ENCODE results near the gene ADRA1B.
A peak's percentile ranks its signal among the peaks of the same experiment; 100 is the strongest.
"Not testable (repeated sequence)": the region's sequence is repeated elsewhere in the genome, so short reads cannot be mapped to it uniquely, and the experiment has no call there.

ADRA1B gene

GRCh38 chr5:160009591-160009989, 93.3 kb downstream of the ADRA1B start:
- no peak for DNase-seq (ENCODE audit: low read depth in 1 of 2, low spot score in 1 of 2)

- no peak for DNase-seq (ENCODE audit: low read depth in 1 of 2, low spot score in 1 of 2)
These were observed 95.2 kb downstream of the ADRA1B start for GRCh38 chr5:160011471-160011870.

- DNase-seq (ENCODE audit: low read depth in 1 of 2, low spot score in 1 of 2) = not testable (repeated sequence)
These were observed 97.9 kb downstream of the ADRA1B start for GRCh38 chr5:160014197-160014596.

- no peak for DNase-seq (ENCODE audit: low read depth in 1 of 2, low spot score in 1 of 2)
These were observed 102.8 kb downstream of the ADRA1B start for GRCh38 chr5:160018945-160019625.

GRCh38 chr5:160020266-160020770, 104.0 kb downstream of the ADRA1B start:
- DNase-seq (ENCODE audit: low read depth in 1 of 2, low spot score in 1 of 2) = no peak

GRCh38 chr5:160020964-160021363, 104.7 kb downstream of the ADRA1B start:
- DNase-seq (ENCODE audit: low read depth in 1 of 2, low spot score in 1 of 2) = no peak

- DNase-seq (ENCODE audit: low read depth in 1 of 2, low spot score in 1 of 2) = peak in 1 of 2 donors; percentile 11
These were observed 105.7 kb downstream of the ADRA1B start for GRCh38 chr5:160021831-160022446.
